Breast epithelium (tissue), 4 donors: Measurements from ENCODE around the gene FRMD6. TPM values are rescaled to one million over a fixed set of nuclear protein-coding genes. Genes with fewer than 3 reads are reported as not detected.

Experiments used
- DNase-seq, 2 donors: peaks; one replicate each; pipeline ENCODE4 v3.0.0-alpha.2; 2019; ENCODE audit warnings: low spot score in 2 of 2
- H3K27ac ChIP-seq, 2 donors: fragments of 200-600 bp; sonication (generic) in 1 of 2; one replicate each; pipeline ENCODE4 v1.5.1; 2016 to 2019; ENCODE audit warnings: mild to moderate bottlenecking in 1 of 2
- H3K27me3 ChIP-seq, 2 donors: fragments of 200-600 bp; sonication (generic) in 1 of 2; one replicate each; pipeline versions ENCODE4 v1.5.1 to v1.6.0; 2017 to 2019; ENCODE audit warnings: control low read depth in 1 of 2, mild to moderate bottlenecking in 1 of 2
- H3K36me3 ChIP-seq: fragments of 200-600 bp; one replicate; pipeline ENCODE4 v1.5.1; 2019
- H3K4me1 ChIP-seq, 2 donors: fragments of 200-600 bp; sonication (generic); one replicate each; pipeline ENCODE4 v1.5.1; 2016 to 2019; ENCODE audit warnings: control low read depth in 1 of 2
- H3K4me3 ChIP-seq, 3 donors: fragments of 200-600 bp; sonication (generic); 1 replicate in 2 of 3; 2 replicates in 1 of 3; pipeline ENCODE4 v1.5.1; 2016 to 2019; ENCODE audit warnings: mild to moderate bottlenecking in 3 of 3, moderate library complexity in 2 of 3
- H3K9me3 ChIP-seq, 2 donors: fragments of 200-600 bp; sonication (generic) in 1 of 2; one replicate each; pipeline ENCODE4 v1.5.1; 2016 to 2019; ENCODE audit warnings: control low read depth in 1 of 2
- POLR2A ChIP-seq: fragments of 450-650 bp; IDR thresholded peaks from one replicate; pipeline ENCODE4 v1.6.1; 2016; ENCODE audit warnings: antibody characterized with exemption, mild to moderate bottlenecking, moderate library complexity
- POLR2AphosphoS5 ChIP-seq, 3 donors: sonication (generic); formaldehyde crosslinking; IDR thresholded peaks; one replicate each; pipeline ENCODE4 v1.6.1; 2017; ENCODE audit warnings: antibody characterized with exemption in 3 of 3
- intact Hi-C: fragments of 100-400 bp; cut with DNase I; formaldehyde crosslinking; loops from one replicate; pipeline ENCODE4 v1.15.1; 2023; ENCODE audit warnings: low total_unique reads
- total RNA-seq, 3 donors: library from RNA; depleted of rRNA; stranded (reverse); fragments of >200 nt; gene quantifications; one replicate each; pipeline ENCODE4 v1.1.0, GENCODE V29; 2016
- TF ChIP-seq, protein P1 (sequence below), 3 donors: fragments of 450-650 bp; IDR thresholded peaks; one replicate each; pipeline ENCODE4 v1.5.1; 2016 to 2017; ENCODE audit warnings: antibody characterized with exemption in 3 of 3, mild to moderate bottlenecking in 3 of 3, moderate library complexity in 3 of 3

Gene FRMD6
- total RNA-seq, 3 donors from 2014 or later = 14.6 to 111 (median 80.3) TPM

DNA sequence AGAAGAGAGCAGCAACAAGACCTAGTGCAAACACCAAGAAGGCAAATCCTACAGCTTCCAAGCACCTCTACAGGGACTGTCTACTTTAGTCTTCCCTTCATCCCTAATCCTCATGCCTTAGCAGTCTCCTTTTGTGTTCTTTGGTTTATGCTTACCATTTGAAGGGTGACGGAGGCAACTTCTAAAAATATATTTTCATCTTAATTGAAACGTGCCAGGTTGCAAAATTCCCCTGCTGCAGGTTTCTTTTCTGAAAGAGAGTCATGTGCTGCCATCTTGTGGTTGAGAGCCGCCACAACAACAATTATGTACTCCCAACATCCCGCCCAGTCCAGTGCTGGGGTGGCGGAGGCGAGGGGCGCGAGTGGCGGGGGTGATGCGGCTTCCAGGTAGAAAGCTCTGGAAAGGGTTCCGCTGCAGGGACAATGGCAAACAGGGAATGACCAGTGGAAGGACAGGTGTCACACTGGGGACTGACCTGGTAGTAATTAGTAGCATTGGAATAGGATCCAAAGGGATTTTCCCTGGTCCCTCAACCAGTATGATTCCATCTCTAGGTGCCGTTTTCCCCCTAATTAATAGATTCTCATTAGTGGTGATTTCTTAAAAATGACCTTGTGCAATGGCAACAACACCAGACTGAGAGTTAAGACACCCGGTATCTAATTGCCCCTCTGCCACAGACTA, 128.4 kb downstream of the FRMD6 start:
- H3K27me3 ChIP-seq = no peaks in the 10 kb centered on the region
- DNase-seq = peak; percentile 56 to 67
- H3K9me3 ChIP-seq = no peaks in the 10 kb centered on the region
- H3K36me3 ChIP-seq = no peaks in the 10 kb centered on the region
- H3K4me1 ChIP-seq = no peaks in the 10 kb centered on the region
- intact Hi-C loops = no loop called here
- H3K4me3 ChIP-seq = no peak overlapping the region
- TF ChIP-seq, protein P1, sequence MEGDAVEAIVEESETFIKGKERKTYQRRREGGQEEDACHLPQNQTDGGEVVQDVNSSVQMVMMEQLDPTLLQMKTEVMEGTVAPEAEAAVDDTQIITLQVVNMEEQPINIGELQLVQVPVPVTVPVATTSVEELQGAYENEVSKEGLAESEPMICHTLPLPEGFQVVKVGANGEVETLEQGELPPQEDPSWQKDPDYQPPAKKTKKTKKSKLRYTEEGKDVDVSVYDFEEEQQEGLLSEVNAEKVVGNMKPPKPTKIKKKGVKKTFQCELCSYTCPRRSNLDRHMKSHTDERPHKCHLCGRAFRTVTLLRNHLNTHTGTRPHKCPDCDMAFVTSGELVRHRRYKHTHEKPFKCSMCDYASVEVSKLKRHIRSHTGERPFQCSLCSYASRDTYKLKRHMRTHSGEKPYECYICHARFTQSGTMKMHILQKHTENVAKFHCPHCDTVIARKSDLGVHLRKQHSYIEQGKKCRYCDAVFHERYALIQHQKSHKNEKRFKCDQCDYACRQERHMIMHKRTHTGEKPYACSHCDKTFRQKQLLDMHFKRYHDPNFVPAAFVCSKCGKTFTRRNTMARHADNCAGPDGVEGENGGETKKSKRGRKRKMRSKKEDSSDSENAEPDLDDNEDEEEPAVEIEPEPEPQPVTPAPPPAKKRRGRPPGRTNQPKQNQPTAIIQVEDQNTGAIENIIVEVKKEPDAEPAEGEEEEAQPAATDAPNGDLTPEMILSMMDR (IDR thresholded peaks at IDR 0.05) = peak; percentile 74 to 91 (median 85)
- TF ChIP-seq POLR2A = no peak
- no peak for TF ChIP-seq POLR2AphosphoS5 (IDR thresholded peaks at IDR 0.05)
- no peak overlapping the region for H3K27ac ChIP-seq

Other genes with a start within 250 kb of the FRMD6 start
- gene GNG2, start 208.7 kb downstream of the FRMD6 start, total RNA-seq = 100 to 1,000 TPM in 1 of 3 donors, 10 to 100 TPM in 2; 12.1 to 106 (median 15.1) TPM